CD4-positive, alpha-beta T cell treated with Interleukin-12 subunit alpha and Interleukin-12 subunit beta, for 1 hour (primary cell): ENCODE data around the gene HTT-AS.
"Not testable (repeated sequence)": the region's sequence is repeated elsewhere in the genome, so short reads cannot be mapped to it uniquely, and the experiment has no call there.

Experiments
- DNase-seq: peaks from one replicate; pipeline ENCODE4 v3.0.0-alpha.2; 2020

HTT-AS gene

DNA sequence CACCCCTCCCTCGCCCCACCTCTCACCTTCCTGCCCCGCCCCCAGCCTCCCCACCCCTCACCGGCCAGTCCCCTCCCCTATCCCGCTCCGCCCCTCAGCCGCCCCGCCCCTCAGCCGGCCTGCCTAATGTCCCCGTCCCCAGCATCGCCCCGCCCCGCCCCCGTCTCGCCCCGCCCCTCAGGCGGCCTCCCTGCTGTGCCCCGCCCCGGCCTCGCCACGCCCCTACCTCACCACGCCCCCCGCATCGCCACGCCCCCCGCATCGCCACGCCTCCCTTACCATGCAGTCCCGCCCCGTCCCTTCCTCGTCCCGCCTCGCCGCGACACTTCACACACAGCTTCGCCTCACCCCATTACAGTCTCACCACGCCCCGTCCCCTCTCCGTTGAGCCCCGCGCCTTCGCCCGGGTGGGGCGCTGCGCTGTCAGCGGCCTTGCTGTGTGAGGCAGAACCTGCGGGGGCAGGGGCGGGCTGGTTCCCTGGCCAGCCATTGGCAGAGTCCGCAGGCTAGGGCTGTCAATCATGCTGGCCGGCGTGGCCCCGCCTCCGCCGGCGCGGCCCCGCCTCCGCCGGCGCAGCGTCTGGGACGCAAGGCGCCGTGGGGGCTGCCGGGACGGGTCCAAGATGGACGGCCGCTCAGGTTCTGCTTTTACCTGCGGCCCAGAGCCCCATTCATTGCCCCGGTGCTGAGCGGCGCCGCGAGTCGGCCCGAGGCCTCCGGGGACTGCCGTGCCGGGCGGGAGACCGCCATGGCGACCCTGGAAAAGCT, at the start of gene HTT-AS, which contains the start of gene HTT:
Gene HTT-AS (minus strand): TSS at position 461 of the 768 bp plus-strand sequence.
Gene HTT (plus strand): TSS at position 604 of the 768 bp plus-strand sequence. CDS start 145 bp downstream, at position 749.
- DNase-seq: peak; percentile 96

DNA sequence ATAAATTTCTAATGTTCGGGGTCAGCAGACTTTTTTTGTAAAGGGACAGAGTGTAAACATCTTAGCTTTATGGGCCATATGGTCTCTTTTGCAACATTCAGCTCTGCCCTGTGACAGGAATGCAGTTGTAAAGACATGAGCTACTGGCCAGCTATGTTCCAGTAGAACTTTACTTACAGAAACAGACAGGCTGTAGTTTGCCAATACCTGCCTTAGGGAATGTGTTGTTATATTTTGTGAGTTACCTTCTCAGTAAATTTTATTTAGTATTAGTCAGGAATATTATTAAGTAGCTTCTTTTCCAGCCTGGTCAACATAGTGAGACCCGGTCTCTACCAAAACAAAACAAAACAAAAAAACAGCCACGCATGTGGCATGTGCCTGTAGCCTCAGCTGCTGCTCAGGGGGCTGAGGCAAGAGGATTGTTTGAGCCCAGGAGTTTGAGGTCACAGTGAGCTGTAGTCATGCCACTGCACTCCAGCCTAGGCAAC, 48.9 kb upstream of the HTT-AS start:
- DNase-seq: no peak

DNA sequence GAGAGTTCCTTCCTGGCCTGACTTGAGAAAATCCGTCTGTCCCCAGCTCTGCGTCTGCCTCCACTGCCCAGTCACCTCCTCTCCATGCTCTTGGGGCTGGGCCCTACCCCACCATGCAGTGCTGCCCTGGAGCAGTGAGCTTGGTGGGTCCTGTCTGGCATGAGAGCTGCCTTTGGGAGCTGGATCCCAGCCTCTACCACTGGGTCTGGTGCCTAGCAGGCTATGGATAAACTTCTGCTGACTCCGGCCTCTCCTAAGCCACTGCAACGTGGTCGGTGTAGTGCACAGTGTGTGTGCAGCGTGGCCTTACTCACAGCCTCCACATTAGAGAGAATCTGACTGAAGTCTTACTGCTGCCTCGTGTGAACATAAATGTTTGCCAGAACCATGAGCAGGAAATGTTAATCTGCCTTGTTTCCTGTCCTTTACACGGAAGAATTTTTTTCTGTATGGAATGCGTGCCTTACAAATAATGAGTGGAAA, 47.8 kb upstream of the HTT-AS start:
- no peak for DNase-seq

DNA sequence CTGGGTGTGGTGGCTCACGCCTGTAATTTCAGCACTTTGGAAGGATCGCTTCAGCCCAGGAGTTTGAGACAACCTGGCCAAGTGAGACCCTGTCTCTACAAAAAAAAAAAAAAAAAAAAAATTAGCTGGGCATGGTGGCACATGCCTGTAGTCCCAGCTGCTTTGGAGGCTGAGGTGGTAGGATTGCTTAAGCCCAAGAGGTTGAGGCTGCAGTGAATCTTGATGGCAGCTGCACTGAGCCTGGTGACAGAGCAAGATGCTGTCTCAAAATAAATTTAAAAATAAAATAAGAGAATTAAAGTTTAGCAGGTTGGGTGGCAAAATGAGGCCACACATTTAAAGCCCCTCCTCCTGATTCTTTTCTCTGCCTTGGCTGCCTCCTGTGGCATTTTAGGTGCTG, 47.3 kb upstream of the HTT-AS start:
- no peak for DNase-seq

DNA sequence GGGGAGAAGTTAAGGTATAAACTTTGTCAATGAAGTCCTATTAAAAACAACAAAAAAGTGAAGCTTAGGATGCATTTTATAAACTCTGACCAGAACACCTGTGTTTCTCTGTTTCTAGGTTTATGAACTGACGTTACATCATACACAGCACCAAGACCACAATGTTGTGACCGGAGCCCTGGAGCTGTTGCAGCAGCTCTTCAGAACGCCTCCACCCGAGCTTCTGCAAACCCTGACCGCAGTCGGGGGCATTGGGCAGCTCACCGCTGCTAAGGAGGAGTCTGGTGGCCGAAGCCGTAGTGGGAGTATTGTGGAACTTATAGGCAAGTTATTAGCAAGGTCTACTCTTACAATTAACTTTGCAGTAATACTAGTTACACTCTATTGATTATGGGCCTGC, 46.8 kb upstream of the HTT-AS start:
- no peak for DNase-seq

DNA sequence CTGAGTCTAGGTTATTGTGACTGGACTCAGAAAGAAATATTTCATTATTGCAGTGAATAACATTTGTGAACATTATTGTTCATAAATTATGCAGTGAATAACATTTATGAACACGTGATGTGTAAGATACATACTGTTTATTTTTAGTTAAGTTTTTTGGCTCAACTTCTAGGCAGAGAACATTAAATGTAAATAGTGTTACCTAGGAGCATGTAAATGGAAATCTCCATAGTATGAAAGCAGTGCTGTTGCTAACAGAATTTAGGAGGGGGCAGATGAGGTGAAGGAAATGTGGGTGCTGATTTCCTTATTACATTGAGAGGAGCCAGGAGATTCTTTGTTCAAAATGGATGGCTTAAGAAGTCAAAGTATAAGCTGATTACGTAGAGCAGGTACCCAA, 45.1 kb upstream of the HTT-AS start:
- DNase-seq: no peak

DNA sequence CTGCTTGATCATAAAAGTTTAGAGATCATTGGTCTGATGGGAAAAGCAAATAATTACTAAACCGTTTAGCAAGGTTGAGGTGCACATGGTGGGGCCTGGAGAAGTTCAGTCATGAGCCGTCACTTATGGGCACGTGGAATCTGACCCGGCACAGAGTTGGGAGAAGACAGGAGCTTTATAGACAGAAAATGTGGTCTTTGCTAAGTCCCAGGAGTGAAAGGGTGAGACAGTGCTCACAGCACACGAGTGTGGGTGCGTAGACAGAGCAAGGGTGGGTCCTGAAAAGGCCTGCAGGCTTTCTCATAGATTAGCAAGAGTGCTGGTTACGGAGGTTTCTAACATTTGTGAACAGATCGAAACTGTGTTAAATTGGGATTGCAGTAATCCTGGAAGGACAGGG, 44.0 kb upstream of the HTT-AS start:
- no peak for DNase-seq

DNA sequence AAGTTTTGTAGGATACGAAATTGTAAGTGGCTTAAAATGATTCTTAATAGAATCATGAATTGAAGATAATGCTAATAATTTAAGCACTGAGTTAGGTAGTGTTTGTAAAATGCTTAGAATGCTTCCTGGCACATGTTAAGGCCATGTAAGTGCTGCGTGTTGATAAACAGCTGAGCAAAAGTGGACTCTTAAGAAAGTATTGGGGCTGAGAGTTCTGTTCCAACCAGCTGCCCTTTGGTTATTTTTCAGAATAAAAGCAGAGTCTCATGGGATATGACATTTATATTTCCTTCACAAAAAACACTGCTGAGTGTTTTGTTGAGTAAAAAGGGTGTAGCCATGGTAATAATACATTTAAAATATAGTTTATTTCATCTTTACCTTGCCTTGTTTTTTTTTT, 42.6 kb upstream of the HTT-AS start:
- no peak for DNase-seq

DNA sequence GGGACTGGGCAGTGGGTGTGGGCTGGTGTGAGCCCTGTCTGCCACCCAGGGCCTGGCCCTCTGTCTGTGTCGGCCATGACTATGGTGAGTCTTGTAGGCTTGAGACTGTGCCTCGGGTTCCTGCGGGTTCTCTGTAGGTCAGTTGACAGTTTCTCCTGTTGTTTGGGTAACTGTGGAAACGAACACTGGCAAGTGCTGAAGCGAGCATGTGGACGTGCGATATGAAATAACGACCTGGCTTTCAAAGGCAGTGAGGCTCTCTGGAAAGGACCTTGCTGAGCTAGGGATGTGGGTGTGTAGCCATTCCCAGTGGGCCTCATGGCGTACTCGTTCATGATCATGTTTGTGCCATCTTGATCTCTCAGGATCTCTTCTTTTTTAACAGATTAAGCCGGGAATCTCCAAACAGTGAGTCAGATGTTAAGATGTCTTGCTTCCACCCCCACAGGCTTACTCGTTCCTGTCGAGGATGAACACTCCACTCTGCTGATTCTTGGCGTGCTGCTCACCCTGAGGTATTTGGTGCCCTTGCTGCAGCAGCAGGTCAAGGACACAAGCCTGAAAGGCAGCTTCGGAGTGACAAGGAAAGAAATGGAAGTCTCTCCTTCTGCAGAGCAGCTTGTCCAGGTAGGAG, 41.4 kb upstream of the HTT-AS start:
- DNase-seq: no peak

DNA sequence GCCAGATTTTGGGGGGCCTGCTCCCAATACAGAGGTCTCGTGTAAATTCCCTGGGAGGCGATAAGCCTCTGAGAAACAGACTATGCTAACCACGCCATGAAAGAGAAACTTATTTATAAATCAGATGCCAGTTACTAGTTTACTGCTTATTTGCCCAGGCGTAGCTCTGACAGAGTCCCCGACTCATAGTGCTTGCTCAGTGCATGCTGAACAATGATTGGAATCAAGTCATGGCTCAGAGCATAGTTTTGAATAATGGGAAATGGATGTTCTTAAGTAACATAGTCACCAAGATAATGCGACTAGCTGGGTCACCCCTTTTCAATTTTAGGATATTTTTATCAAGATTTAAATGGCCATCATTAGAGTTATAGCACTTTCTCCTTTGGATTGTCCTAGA, 40.0 kb upstream of the HTT-AS start:
- no peak for DNase-seq

DNA sequence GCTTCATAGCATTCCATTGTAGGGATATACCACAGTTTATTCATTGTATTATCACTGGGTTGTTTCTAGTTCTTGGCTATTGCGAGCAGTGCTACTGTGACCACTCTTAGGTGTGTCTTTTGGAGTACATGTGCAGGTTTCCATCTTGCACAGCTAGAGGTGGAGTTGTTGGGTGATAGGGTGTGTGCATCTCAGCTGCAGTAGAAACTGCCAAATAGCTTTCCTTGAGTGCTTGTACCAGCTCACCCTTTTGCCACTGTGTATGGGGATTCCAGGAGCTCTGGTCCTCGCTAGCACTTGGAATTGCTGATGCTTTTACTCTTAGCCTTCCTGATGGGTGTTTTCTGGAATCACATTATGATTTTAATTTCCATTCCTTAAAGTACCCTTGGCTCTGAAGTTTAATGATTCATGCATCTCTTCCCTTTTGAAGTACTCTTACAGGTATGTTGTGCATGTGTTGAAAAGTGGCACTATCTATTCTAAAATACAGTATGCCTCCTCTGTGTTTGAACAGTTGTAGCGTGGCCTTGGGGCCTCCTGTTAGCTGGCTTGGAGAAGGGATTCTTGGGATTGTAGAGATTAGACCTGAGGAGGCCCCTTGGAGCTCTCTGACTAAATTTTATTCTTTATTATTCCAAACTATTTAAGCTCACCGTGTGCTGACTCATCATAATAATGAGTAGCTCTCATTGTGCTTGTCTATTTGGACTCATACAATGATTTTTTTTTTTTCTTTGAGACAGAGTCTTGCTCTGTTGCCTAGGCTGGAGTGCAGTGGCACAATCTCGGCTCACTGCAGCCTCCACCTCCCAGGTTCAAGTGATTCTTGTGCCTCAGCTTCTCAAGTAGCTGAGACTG, 38.5 kb upstream of the HTT-AS start:
- DNase-seq: no peak

DNA sequence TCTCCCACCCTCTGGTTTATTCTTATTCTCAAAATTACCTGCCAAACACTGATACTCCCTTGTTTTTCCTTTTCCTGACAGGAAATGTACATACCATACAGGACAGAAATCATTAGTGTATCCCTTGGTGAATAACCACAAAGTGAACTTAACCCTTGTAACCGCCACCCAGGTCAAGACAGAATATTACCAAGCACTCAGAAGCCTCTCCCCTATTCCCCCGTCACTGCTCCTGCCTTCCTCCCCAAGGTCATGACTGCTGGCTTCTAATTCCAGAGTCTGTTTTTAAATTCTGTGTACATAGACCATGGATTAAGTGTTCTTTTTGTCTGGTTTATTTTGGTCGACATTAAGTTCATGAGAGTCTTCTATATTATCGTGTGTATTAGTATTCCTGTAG, 37.9 kb upstream of the HTT-AS start:
- DNase-seq: no peak

DNA sequence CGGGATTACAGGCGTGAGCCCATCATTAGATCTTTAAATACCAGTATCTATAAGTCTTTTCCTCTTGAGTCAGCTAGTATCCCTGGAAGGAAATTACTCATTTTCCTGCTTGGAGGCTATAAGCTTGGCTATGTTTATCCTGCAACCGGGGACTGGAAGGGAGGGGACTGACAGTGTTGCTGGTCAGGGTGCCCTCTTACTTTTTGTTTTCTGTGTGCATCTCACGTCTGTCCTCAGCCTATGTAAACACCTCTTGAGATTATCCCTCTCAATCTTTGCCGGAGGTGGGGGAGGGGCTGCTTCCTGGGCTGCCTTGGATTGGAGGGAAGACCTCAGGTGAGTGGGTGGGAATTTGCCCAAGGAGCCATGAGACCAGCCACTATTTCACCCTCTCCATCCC, 37.1 kb upstream of the HTT-AS start:
- DNase-seq: no peak

DNA sequence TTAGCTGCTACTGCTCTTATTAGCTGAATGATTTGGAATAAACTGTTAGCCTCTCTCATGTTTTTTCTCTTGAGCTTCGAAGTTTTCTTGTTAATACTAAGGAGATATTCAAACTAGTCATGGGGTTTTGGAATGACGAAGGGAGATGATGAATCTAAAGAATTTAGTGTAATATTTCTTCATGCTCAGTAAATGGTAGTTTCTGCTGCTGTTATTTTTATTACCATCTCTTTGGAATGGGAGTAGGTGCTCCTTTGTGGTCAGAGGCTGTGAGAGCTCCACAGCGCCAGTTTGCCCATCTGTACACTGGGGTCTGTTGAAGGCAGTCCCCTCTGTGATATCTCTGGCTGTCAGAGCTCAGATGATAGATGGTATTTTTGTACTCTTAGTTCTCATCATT, 33.9 kb upstream of the HTT-AS start:
- DNase-seq: no peak

DNA sequence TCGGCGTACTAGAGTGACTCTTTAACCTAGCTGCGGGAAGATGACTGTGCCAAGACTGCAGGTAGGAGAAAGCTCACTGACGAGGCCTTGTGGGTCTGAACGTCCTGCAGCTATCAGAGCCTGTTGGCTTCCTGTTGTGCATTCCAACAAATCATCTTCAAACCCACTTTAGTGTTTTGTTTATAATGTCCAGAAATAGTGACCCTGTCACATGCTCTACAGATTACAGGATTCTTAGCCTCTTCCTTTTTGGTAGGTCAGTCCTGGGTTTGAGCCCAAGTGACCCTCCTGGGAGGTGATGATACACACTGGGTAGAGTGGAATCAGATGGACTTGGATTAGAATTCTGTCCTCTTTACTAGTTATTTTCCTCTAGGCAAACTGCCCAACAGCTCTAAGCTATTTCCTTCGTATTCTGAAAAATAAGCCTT, 33.4 kb upstream of the HTT-AS start:
- no peak for DNase-seq

DNA sequence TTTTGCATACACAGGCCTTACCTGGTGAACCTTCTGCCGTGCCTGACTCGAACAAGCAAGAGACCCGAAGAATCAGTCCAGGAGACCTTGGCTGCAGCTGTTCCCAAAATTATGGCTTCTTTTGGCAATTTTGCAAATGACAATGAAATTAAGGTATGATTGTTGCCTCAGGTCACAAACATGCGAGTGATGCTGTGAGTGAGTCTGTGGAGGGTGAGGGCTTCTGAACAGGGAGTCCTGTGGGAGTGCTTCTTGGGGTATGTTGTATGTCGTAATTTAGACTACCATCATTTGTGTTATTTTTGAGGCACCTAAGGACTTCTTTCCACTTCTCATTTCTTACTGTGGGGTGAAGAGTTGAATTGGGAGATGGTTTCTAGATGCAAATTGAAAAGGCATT, 32.9 kb upstream of the HTT-AS start:
- DNase-seq: no peak

DNA sequence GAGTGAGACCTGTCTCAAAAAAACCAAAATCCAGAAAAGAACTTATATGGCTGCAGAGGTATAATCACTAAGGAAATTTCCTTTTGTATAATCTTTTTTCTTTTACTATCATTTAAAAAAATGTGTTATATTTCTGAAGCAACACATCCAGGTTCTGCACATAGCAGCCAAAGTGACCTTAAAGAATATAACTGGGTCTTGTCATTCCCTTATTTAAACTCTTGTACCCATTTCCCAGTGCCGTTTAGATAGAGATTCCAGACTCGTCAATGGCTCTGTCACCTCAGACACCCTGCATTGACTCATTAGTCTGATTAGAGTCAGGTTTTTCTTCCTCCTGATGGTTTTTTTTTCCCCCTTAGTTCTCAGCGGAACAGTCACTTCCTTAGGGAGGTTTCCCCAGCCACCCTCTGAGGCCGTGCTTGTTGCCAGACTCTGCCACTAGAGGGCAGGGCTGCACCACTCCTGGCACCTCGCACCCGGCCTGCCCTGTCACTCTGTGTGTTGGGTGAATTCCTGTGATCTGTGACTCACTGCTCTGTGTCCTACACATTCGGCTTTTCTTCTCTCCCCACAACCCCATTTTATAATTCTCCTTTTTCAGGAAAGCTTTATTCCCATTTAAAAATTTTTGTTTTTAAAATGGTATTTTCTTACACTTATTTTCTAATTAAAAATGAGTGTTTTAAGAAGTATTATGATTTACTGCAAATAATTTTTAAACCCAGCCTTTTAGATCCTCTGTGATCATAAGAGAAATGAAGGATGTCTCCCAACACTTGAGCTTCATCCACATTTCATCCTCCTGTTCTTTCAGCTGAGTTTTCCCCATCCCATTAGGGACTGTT, 32.2 kb upstream of the HTT-AS start:
- DNase-seq: peak; percentile 84

DNA sequence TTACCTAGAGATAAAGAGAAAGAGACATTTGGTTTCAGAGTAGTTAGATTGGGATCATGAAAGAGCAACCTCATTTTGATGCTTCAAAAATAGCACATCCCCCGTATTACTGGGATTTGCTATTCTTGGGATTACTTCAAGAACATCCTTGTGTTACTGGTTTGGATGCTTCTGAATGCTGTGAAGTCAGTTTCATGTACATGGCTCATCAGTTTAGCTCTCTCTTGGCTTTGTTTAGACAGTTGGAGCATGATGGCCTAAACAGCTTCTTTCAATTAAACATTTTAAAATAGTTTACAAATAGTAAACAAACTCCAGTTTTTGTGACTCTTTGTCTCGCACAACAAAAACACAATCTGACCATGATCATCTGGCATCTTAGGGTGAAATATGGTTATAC, 24.0 kb upstream of the HTT-AS start:
- no peak for DNase-seq

DNA sequence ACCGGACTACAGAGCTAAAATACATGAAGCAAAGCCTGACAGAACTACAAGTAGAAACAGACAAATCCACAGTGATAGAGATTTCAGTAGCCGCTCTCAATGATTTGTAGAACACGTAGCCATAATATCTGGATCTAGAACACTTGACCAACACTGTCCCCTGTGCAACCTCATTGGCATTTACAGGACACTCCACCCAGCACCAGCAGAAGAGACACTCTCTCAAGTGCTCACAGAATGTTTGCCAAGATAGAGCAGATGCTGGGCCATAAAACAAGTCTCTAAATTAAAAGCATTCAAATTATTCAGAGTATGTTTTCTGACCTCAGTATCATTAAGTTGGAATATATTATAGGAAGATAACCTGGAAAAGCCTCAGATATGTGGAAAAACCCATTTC, 21.9 kb upstream of the HTT-AS start:
- DNase-seq: no peak

DNA sequence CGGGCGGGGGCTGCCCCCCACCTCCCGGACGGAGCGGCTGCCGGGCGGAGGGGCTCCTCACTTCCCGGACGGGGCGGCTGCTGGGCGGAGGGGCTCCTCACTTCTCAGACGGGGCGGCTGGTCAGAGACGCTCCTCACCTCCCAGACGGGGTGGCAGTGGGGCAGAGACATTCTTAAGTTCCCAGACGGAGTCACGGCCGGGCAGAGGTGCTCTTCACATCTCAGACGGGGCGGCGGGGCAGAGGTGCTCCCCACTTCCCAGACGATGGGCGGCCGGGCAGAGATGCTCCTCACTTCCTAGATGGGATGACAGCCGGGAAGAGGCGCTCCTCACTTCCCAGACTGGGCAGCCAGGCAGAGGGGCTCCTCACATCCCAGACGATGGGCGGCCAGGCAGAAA, 20.4 kb upstream of the HTT-AS start:
- not testable (repeated sequence) for DNase-seq

DNA sequence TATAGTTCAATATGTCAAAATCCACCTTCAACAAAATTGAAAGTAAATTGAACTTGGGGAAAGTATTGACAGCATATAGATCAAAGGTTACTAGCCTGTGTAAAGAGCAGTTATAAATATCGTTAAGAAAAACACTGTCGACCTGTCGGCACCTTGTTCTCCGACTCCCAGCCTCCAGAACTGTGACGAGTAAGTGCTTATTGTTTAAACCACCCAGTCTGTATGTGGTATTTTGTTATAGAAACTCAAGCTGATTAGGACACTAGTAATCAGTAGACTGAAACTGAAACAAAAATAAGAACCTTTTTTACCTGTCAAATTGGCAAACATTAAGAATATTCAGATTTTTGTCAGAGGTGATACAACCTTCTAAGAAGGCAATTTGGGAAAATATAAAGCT, 17.1 kb upstream of the HTT-AS start:
- DNase-seq: no peak

DNA sequence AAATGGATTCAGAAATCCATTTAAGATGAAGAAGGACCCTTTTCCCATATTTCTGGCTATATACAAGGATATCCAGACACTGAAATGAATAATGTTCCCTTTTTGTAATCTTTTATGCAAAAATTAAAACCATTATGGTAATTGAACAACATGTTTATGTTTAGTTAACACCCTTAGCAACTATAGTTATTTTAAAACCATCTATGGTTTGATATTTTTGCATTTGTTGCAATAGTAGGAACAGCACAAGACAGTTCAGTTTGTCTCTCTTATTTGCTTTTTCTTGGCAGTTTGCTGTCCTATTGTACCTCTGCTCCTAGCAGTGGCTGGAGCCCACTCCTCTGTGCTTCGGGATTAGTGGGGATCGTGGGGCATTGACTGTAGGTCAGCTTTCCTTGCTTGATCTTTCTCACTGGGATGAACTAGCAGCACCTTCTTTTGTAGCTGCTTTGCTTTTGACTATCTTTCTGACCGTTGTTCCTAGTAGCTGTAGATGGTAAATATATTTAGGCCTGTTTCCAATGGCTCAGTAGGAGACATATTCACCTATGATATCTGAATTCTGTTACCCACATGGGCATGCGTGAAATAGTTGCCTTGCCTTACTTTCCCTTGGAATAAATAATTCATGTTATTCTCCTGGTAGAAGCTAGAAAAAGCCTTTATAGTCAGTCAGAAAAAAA, 12.9 kb upstream of the HTT-AS start:
- DNase-seq: no peak
